HG03045 (cell line): ENCODE measurements around the gene ZNF532.

Experiments
- ATAC-seq: cut with Tn5 transposase; IDR thresholded peaks from one replicate; pipeline ENCODE4 v1.9.1; 2021; ENCODE audit warnings: mild to moderate bottlenecking, moderate library complexity; ENCODE audit not compliant: unreplicated experiment

ZNF532 gene

DNA sequence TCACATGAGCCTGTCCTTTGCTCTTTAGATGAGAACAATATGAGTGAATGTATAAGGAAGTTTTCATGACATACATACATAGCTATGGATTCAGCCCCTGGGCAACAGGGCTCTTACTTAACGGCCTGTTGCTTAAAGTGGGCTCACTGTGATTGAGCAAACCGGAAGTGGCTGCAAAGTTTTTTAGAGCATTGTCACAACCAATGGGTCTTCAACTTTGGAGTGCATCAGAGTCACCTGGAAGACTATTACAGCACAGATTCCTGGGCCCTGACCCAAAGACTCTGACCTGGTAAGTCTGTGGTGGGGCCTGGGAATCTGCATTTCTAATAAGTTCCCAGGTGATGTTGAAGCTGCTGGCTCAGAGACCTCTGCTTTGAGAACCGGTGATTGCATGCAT, 168.7 kb downstream of the ZNF532 start:
- ATAC-seq: no peak

DNA sequence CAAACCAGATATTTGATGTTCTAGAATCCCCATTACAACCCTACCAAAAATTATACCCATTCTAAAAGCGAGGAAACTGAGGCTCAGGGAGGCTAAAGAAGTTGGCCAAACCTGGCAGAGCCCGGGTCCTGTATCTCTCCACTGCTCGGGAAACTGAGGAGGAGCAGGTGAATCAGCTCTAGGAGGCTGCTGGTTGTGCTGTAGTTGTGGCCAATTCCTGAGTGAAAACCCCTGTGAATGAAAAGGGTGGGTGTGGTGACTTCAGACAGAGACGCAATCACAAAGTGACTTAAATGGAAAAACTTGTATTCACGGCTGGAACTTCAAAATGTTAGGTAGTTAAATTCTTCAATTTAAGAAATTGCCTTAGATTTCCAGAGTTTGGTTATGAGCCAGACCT, 169.3 kb downstream of the ZNF532 start:
- ATAC-seq: no peak

- ATAC-seq: no peak
Observed at GRCh38 chr18:59035591-59035990, 170.9 kb downstream of the ZNF532 start.
